Activated naive CD8-positive, alpha-beta T cell treated with anti-CD3 and anti-CD28 coated beads, Interleukin-2, amount 10 ng/mL, durations not matched to agents 7 days and 5 days (primary cell): ENCODE results near the gene WDR70. TPM values are rescaled to one million over a fixed set of nuclear protein-coding genes. Genes with fewer than 3 reads are reported as not detected.

ENCODE experiments used
- ATAC-seq: fragments of 150-1000 bp; cut with Tn5 transposase; one replicate; pipeline ENCODE4 v1.10.0; 2021; ENCODE audit warnings: low read depth, moderate library complexity
- POLR2A ChIA-PET: fragments of 350-600 bp; sonication (Branson Sonifier 250); formaldehyde crosslinking; loops from one replicate; lab custom pipeline; 2021; ENCODE audit warnings: antibody characterized with exemption; lab: Charles Lee
- DNase-seq: peaks from one replicate; pipeline ENCODE4 v3.0.0; 2021
- H3K27ac Mint-ChIP-seq: one replicate; pipeline ENCODE4 v1.8.0; 2022; ENCODE audit warnings: mild to moderate bottlenecking, mixed read lengths
- H3K27me3 Mint-ChIP-seq: one replicate; pipeline ENCODE4 v1.8.0; 2022; ENCODE audit warnings: mild to moderate bottlenecking, moderate library complexity, mixed read lengths
- H3K36me3 Mint-ChIP-seq: one replicate; pipeline ENCODE4 v1.8.0; 2021; ENCODE audit warnings: mild to moderate bottlenecking, mixed read lengths
- H3K4me1 Mint-ChIP-seq: one replicate; pipeline ENCODE4 v1.8.0; 2021; ENCODE audit warnings: mixed read lengths
- H3K4me3 Mint-ChIP-seq: one replicate; pipeline ENCODE4 v1.8.0; 2022; ENCODE audit warnings: mild to moderate bottlenecking, moderate library complexity, mixed read lengths
- H3K9me3 Mint-ChIP-seq: one replicate; pipeline ENCODE4 v1.8.0; 2021; ENCODE audit warnings: mixed read lengths
- total RNA-seq, 2 experiments: library from RNA; stranded (reverse); gene quantifications; one replicate each; pipeline ENCODE4 v1.2.3, GENCODE V29; 2021

Gene WDR70
- total RNA-seq, 2 experiments from 2014 or later: 35.8 to 37.6 TPM

DNA sequence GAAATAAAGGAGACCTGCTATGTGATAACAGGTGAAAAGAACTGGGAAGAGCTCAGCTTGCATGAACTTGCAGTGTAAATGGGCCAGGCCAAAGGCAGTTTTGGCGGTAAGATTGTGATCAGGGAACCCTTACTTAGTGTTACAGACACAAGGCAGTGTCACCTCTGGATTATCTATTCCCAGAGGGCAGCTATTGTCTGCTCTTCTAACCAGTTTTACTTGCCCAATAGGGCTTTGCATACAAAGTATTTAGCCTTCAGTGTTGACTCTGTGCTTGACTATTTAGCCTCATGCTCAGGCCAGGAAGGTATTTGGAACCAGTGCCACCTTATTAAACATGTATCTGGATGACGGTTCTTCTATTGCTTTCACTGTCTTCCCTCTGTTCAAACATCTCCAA lies 422.4 kb downstream of the WDR70 start:
- POLR2A ChIA-PET: no interaction called here
- no peak overlapping the region for H3K4me3 Mint-ChIP-seq
- H3K9me3 Mint-ChIP-seq: no peaks in the 10 kb centered on the region
- no peaks in the 10 kb centered on the region for H3K4me1 Mint-ChIP-seq
- no peaks in the 10 kb centered on the region for H3K27me3 Mint-ChIP-seq
- no peaks in the 10 kb centered on the region for H3K36me3 Mint-ChIP-seq
- DNase-seq (no peak), ATAC-seq (no peak)
- H3K27ac Mint-ChIP-seq: no peak overlapping the region

Other genes with a start within 250 kb of the WDR70 start
- gene CPLANE1, start 129.9 kb upstream of the WDR70 start, total RNA-seq: 10 to 100 TPM in 1 of 2 experiments, 1 to 10 TPM in 1; 7.0 to 10.3 TPM
- gene NUP155, start 8.2 kb upstream of the WDR70 start, total RNA-seq: 10 to 100 TPM; 40.7 to 43.4 TPM